ENCODE results near the gene BMERB1.

Gene BMERB1

GRCh38 chr16:15457400-15457799, 23.0 kb downstream of the BMERB1 start:
- TF ChIP-seq CTCF (conservative IDR thresholded peaks at IDR 0.05; ENCODE audit: low read depth) = no peak
- ChIA-PET POLR2A (ENCODE audit: low non-redundant PET) (no interaction called here), CTCF (interaction anchor here (0.6 kb wide), 1 partner anchor 47 kb away, joined by 6 read pairs; no protein-coding TSS in a partner anchor)
- H3K27ac ChIP-seq = no peak overlapping the region
- no peak for DNase-seq (ENCODE audit: low spot score)

- no peak overlapping the region for H3K27ac ChIP-seq
- no peak for TF ChIP-seq CTCF (conservative IDR thresholded peaks at IDR 0.05; ENCODE audit: low read depth)
- ChIA-PET POLR2A (ENCODE audit: low non-redundant PET) (no interaction called here), CTCF (interaction anchor here (0.6 kb wide), 1 partner anchor 47 kb away, joined by 6 read pairs; no protein-coding TSS in a partner anchor)
- DNase-seq (ENCODE audit: low spot score) = no peak
These were observed 23.6 kb downstream of the BMERB1 start for GRCh38 chr16:15457958-15458357.

GRCh38 chr16:15459791-15460190, 25.4 kb downstream of the BMERB1 start:
- no peak for TF ChIP-seq CTCF (conservative IDR thresholded peaks at IDR 0.05; ENCODE audit: low read depth)
- ChIA-PET CTCF (interaction anchor here (0.5 kb wide), 1 partner anchor 10 kb away, joined by 3 read pairs; no protein-coding TSS in a partner anchor), POLR2A (ENCODE audit: low non-redundant PET) (no interaction called here)
- no peak overlapping the region for H3K27ac ChIP-seq
- DNase-seq (ENCODE audit: low spot score) = no peak

- no peak for DNase-seq (ENCODE audit: low spot score)
- no peak for TF ChIP-seq CTCF (conservative IDR thresholded peaks at IDR 0.05; ENCODE audit: low read depth)
- ChIA-PET CTCF (interaction anchor here (0.5 to 0.7 kb wide), 2 partner anchors 10 to 21 kb away, joined by 3 to 5 read pairs; no protein-coding TSS in a partner anchor), POLR2A (ENCODE audit: low non-redundant PET) (no interaction called here)
- H3K27ac ChIP-seq = no peak overlapping the region
These were observed 26.2 kb downstream of the BMERB1 start for GRCh38 chr16:15460601-15461000.

GRCh38 chr16:15461376-15461775, 27.0 kb downstream of the BMERB1 start:
- TF ChIP-seq CTCF (conservative IDR thresholded peaks at IDR 0.05; ENCODE audit: low read depth) = no peak
- DNase-seq (ENCODE audit: low spot score) = no peak
- CTCF ChIA-PET = no interaction called here
- H3K27ac ChIP-seq = no peak overlapping the region
- POLR2A ChIA-PET (ENCODE audit: low non-redundant PET) = no interaction called here

- H3K27ac ChIP-seq = no peak overlapping the region
- TF ChIP-seq CTCF (conservative IDR thresholded peaks at IDR 0.05; ENCODE audit: low read depth) = no peak
- CTCF ChIA-PET = no interaction called here
- DNase-seq (ENCODE audit: low spot score) = no peak
- POLR2A ChIA-PET (ENCODE audit: low non-redundant PET) = interaction anchor here (0.7 kb wide), 2 partner anchors 375 to 502 kb away, joined by 4 to 7 read pairs; no protein-coding TSS in a partner anchor
These were observed 30.2 kb downstream of the BMERB1 start for GRCh38 chr16:15464401-15465186.
